Upper lobe of left lung (tissue), 6 donors: ENCODE data around the gene SAP30L. TPM values are rescaled to one million over a fixed set of nuclear protein-coding genes. Genes with fewer than 3 reads are reported as not detected.

Experiments
- ATAC-seq, 2 donors: fragments of 200-7000 bp; cut with Tn5 transposase; one replicate each; pipeline ENCODE4 v1.9.1; 2022; ENCODE audit warnings: mild to moderate bottlenecking in 2 of 2, moderate library complexity in 2 of 2; ENCODE audit not compliant: low FRiP score in 2 of 2
- DNase-seq, 2 donors: peaks; one replicate each; pipeline ENCODE4 v3.0.0-alpha.2; 2019 to 2020
- H3K27ac ChIP-seq, 4 donors: fragments of 200-600 bp; sonication (generic); one replicate each; pipeline ENCODE4 v1.5.1; 2016 to 2019
- H3K27me3 ChIP-seq, 4 donors: fragments of 200-600 bp; sonication (generic); one replicate each; pipeline ENCODE4 v1.5.1; 2017 to 2019
- H3K36me3 ChIP-seq, 4 donors: fragments of 200-600 bp; sonication (generic); one replicate each; pipeline ENCODE4 v1.5.1; 2016 to 2019
- H3K4me1 ChIP-seq, 4 donors: fragments of 200-600 bp; sonication (generic); one replicate each; pipeline ENCODE4 v1.5.1; 2018 to 2019
- H3K4me3 ChIP-seq, 4 donors: fragments of 200-600 bp; sonication (generic); one replicate each; pipeline ENCODE4 v1.5.1; 2017 to 2019; ENCODE audit warnings: mild to moderate bottlenecking in 2 of 4, moderate library complexity in 1 of 4
- H3K9me3 ChIP-seq, 4 donors: fragments of 200-600 bp; sonication (generic); one replicate each; pipeline ENCODE4 v1.5.1; 2018 to 2019
- EP300 ChIP-seq, 4 donors: sonication (generic); formaldehyde crosslinking; IDR thresholded peaks; one replicate each; pipeline ENCODE4 v1.5.1; 2017; ENCODE audit warnings: antibody characterized with exemption in 4 of 4, control low read depth in 2 of 4
- POLR2A ChIP-seq, 4 donors: fragments of 450-650 bp; IDR thresholded peaks; one replicate each; pipeline ENCODE4 v1.5.1; 2016 to 2017; ENCODE audit warnings: antibody characterized with exemption in 4 of 4, mild to moderate bottlenecking in 2 of 4
- POLR2AphosphoS5 ChIP-seq, 2 donors: sonication (generic); formaldehyde crosslinking; IDR thresholded peaks; one replicate each; pipeline ENCODE4 v1.5.1; 2017; ENCODE audit warnings: antibody characterized with exemption in 2 of 2
- WGBS, 2 donors: methylation state at CpG; one replicate each; pipeline ENCODE4 v1.1.5; 2017 to 2018; 5-methylcytosine and 5-hydroxymethylcytosine counted together
- total RNA-seq, 6 donors: library from RNA; depleted of rRNA in 4 of 6; stranded (reverse); fragments of >200 nt in 4 of 6; gene quantifications; one replicate each; pipeline versions ENCODE4 v1.1.0 to v1.2.1, GENCODE V29; 2016 to 2021
- TF ChIP-seq, protein P1 (sequence below), 6 experiments: fragments of 450-650 bp in 4 of 6; fragments of 200-600 bp in 2 of 6; sonication (generic) in 2 of 6; IDR thresholded peaks; one replicate each; pipeline ENCODE4 v1.5.1; 2016 to 2019; ENCODE audit warnings: antibody characterized with exemption in 6 of 6
- donor health status: DM: no; HTN: no; CAD: no; lungs with moderate emphysema.
- donor health status: DM: no; HTN: yes; CAD: no; lungs with severe emphysema.

Gene SAP30L
- total RNA-seq, 6 donors from 2014 or later: 34.0 to 52.8 (median 37.8) TPM

- no peaks in the 10 kb centered on the region for H3K4me1 ChIP-seq
- TF ChIP-seq POLR2A (IDR thresholded peaks at IDR 0.05): no peak
- no peak for TF ChIP-seq POLR2AphosphoS5 (IDR thresholded peaks at IDR 0.05)
- TF ChIP-seq, protein P1, sequence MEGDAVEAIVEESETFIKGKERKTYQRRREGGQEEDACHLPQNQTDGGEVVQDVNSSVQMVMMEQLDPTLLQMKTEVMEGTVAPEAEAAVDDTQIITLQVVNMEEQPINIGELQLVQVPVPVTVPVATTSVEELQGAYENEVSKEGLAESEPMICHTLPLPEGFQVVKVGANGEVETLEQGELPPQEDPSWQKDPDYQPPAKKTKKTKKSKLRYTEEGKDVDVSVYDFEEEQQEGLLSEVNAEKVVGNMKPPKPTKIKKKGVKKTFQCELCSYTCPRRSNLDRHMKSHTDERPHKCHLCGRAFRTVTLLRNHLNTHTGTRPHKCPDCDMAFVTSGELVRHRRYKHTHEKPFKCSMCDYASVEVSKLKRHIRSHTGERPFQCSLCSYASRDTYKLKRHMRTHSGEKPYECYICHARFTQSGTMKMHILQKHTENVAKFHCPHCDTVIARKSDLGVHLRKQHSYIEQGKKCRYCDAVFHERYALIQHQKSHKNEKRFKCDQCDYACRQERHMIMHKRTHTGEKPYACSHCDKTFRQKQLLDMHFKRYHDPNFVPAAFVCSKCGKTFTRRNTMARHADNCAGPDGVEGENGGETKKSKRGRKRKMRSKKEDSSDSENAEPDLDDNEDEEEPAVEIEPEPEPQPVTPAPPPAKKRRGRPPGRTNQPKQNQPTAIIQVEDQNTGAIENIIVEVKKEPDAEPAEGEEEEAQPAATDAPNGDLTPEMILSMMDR (IDR thresholded peaks at IDR 0.05): no peak
- TF ChIP-seq EP300 (IDR thresholded peaks at IDR 0.05): no peak
- H3K27ac ChIP-seq: no peak overlapping the region
- WGBS, 2 donors: 90 to 94% methylated on average over 4 to 9 of the region's 9 CpGs
- peaks cover 0 to 66% (median 30%) of the 10 kb centered on the region in 4 donors for H3K36me3 ChIP-seq
- H3K9me3 ChIP-seq: no peaks in the 10 kb centered on the region
- DNase-seq: no peak
- ATAC-seq: no peak
- H3K4me3 ChIP-seq: no peak overlapping the region
- no peaks in the 10 kb centered on the region for H3K27me3 ChIP-seq
These were observed 32.9 kb upstream of the SAP30L start for GRCh38 chr5:154412925-154413324.

- Histone ChIP-seq H3K36me3 (peaks cover 0 to 59% (median 27%) of the 10 kb centered on the region in 4 donors), H3K27ac (no peak overlapping the region), H3K27me3 (no peaks in the 10 kb centered on the region), H3K9me3 (no peaks in the 10 kb centered on the region), H3K4me1 (no peaks in the 10 kb centered on the region), H3K4me3 (no peak overlapping the region)
- WGBS, 2 donors: 77 to 84% methylated on average over 6 of the region's 6 CpGs
- ATAC-seq (no peak), DNase-seq (no peak)
- TF ChIP-seq, protein P1 (IDR thresholded peaks at IDR 0.05): no peak
- no peak for TF ChIP-seq EP300 (IDR thresholded peaks at IDR 0.05)
- TF ChIP-seq POLR2A (IDR thresholded peaks at IDR 0.05): no peak
- TF ChIP-seq POLR2AphosphoS5 (IDR thresholded peaks at IDR 0.05): no peak
These were observed 30.7 kb upstream of the SAP30L start for GRCh38 chr5:154415114-154415513.

GRCh38 chr5:154418344-154418820 is 27.4 kb upstream of the SAP30L start:
- Histone ChIP-seq H3K9me3 (no peaks in the 10 kb centered on the region), H3K4me3 (no peak overlapping the region), H3K36me3 (peaks cover 0 to 33% (median 10%) of the 10 kb centered on the region in 4 donors), H3K27ac (no peak overlapping the region), H3K27me3 (no peaks in the 10 kb centered on the region), H3K4me1 (no peaks in the 10 kb centered on the region)
- ATAC-seq (no peak), DNase-seq (no peak)
- WGBS, 2 donors: 85 to 89% methylated on average over 5 of the region's 5 CpGs
- TF ChIP-seq, protein P1 (IDR thresholded peaks at IDR 0.05): no peak
- no peak for TF ChIP-seq EP300 (IDR thresholded peaks at IDR 0.05)
- TF ChIP-seq POLR2AphosphoS5 (IDR thresholded peaks at IDR 0.05): no peak
- no peak for TF ChIP-seq POLR2A (IDR thresholded peaks at IDR 0.05)

DNA sequence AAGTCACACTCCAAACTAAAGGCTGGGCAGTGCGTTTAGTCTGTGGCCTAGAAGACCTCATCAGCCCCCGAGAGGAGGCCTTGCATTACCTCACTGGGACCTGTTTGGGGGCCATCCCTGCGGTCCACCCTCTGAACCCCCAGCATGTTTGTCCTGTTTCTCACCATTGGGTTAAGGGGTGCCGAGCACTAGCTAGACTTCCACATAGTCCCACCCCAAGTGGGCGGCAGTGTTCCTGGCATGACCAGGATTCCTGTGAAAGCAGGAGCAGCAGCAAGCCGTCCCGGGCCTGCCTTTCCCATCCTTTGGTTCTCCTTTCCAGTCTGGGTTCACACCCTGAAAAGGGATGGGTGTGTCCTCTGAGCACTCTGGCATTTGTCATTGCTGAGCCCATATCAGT is 26.6 kb upstream of the SAP30L start:
- DNase-seq (no peak), ATAC-seq (no peak)
- no peaks in the 10 kb centered on the region for H3K9me3 ChIP-seq
- no peak for TF ChIP-seq EP300 (IDR thresholded peaks at IDR 0.05)
- TF ChIP-seq POLR2A (IDR thresholded peaks at IDR 0.05): no peak
- TF ChIP-seq, protein P1 (IDR thresholded peaks at IDR 0.05): no peak
- TF ChIP-seq POLR2AphosphoS5 (IDR thresholded peaks at IDR 0.05): no peak
- no peak overlapping the region for H3K4me3 ChIP-seq
- no peaks in the 10 kb centered on the region for H3K4me1 ChIP-seq
- WGBS, 2 donors: 87 to 93% methylated on average over 6 to 7 of the region's 7 CpGs
- peaks cover 0 to 30% (median 8%) of the 10 kb centered on the region in 4 donors for H3K36me3 ChIP-seq
- H3K27me3 ChIP-seq: no peaks in the 10 kb centered on the region
- no peak overlapping the region for H3K27ac ChIP-seq

DNA sequence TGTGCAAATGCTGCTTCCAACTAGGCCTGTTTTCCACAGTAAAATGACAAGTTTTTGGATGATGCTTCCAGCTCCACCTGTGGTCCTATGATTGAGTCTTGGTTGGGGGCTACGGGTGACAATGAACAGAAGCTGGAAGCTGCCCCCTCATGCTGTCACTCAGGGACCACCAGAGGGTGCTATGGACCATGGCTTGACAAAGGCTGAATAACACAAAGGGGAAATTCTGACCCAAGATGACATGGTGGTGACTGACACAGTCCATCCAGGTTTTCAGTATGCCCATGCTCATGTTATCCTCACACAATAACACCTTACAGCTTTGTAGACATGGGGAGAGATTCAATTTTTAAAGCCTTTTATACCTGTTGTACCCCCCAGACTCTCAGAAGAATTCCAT is 23.9 kb upstream of the SAP30L start:
- Histone ChIP-seq H3K4me3 (no peak overlapping the region), H3K27ac (no peak overlapping the region), H3K9me3 (no peaks in the 10 kb centered on the region), H3K27me3 (no peaks in the 10 kb centered on the region), H3K36me3 (peaks cover 0 to 22% (median 6%) of the 10 kb centered on the region in 4 donors), H3K4me1 (no peaks in the 10 kb centered on the region)
- ATAC-seq (no peak), DNase-seq (no peak)
- TF ChIP-seq, protein P1 (IDR thresholded peaks at IDR 0.05): peak in 1 of 6 experiments; percentile 16
- TF ChIP-seq EP300 (IDR thresholded peaks at IDR 0.05) (no peak), POLR2AphosphoS5 (IDR thresholded peaks at IDR 0.05) (no peak), POLR2A (IDR thresholded peaks at IDR 0.05) (no peak)
- 58 to 75% methylated on average over 1 of the region's 1 CpG for WGBS, 2 donors
